Kidney (tissue), 14 donors: ENCODE data around the gene PCDHGA1. TPM values are rescaled to one million over a fixed set of nuclear protein-coding genes. Genes with fewer than 3 reads are reported as not detected.
A peak's percentile ranks its signal among the peaks of the same experiment; 100 is the strongest.

ENCODE experiments used
- DNase-seq, 5 donors: peaks; one replicate each; pipeline ENCODE4 v3.0.0-alpha.2; 2013 to 2020
- FAIRE-seq: peaks from 2 replicates; lab custom pipeline; 2012; peaks lifted over from hg19 to GRCh38; lab: Jason Lieb, UNC
- H3K27ac ChIP-seq, 2 donors: one replicate each; pipeline ENCODE4 v1.7.0; 2013; ENCODE audit warnings: low read depth in 2 of 2, low read length in 2 of 2, inconsistent platforms in 1 of 2
- H3K27me3 ChIP-seq: one replicate; pipeline ENCODE4 v1.7.1; 2013; ENCODE audit warnings: low read length, inconsistent platforms; ENCODE audit not compliant: control insufficient read depth, insufficient read depth
- H3K36me3 ChIP-seq, 3 donors: one replicate each; pipeline versions ENCODE4 v1.7.0 to v1.7.1; 2013; ENCODE audit warnings: low read length in 3 of 3, control low read depth in 1 of 3, inconsistent platforms in 1 of 3; ENCODE audit not compliant: insufficient read depth in 3 of 3, control insufficient read depth in 2 of 3
- H3K4me1 ChIP-seq, 3 donors: one replicate each; pipeline versions ENCODE4 v1.7.0 to v1.7.1; 2013; ENCODE audit warnings: low read length in 3 of 3, inconsistent platforms in 1 of 3, low read depth in 1 of 3; ENCODE audit not compliant: control insufficient read depth in 2 of 3, insufficient read depth in 2 of 3
- H3K4me3 ChIP-seq, 3 donors: one replicate each; pipeline versions ENCODE4 v1.7.0 to v1.8.1; 2013; ENCODE audit warnings: low read length in 3 of 3, control low read depth in 1 of 3, inconsistent platforms in 1 of 3
- H3K9ac ChIP-seq, 3 donors: one replicate each; pipeline versions ENCODE4 v1.7.0 to v1.7.1; 2013; ENCODE audit warnings: low read length in 3 of 3, control low read depth in 1 of 3, inconsistent platforms in 1 of 3
- H3K9me3 ChIP-seq, 3 donors: one replicate each; pipeline versions ENCODE4 v1.7.0 to v1.7.1; 2013; ENCODE audit warnings: low read length in 3 of 3, control low read depth in 1 of 3, inconsistent platforms in 1 of 3; ENCODE audit not compliant: control insufficient read depth in 2 of 3, insufficient read depth in 1 of 3
- CTCF ChIP-seq: IDR thresholded peaks from 3 replicates; pipeline ENCODE4 v1.5.1; 2012; ENCODE audit warnings: mild to moderate bottlenecking, moderate library complexity, borderline replicate concordance; ENCODE audit not compliant: insufficient read depth; ENCODE audit errors: extremely low read depth
- intact Hi-C: fragments of 100-400 bp; cut with DNase I; formaldehyde crosslinking; loops from one replicate; pipeline ENCODE4 v1.11.1; 2022
- polyA plus RNA-seq: library from polyadenylated mRNA; stranded (reverse); fragments of 350-450 nt; fragmentation: Illumina TruSeq; extraction: RNeasy Lipid Tissue Mini Kit (QIAGEN cat#74804); gene quantifications from one replicate; pipeline ENCODE4 v1.2.3, GENCODE V29; 2014; ENCODE audit warnings: low read depth, low replicate concordance; ENCODE audit not compliant: insufficient read depth
- total RNA-seq: library from RNA; stranded (reverse); fragmentation: NEBNext Ultra II Directional; extraction: Animal tissue kit (Norgen Biotek cat#: 25700); gene quantifications from one replicate; pipeline ENCODE4 v1.2.1, GENCODE V29; 2021
- donor health status: control.
- donor health status: control.
- donor health status: control.
- donor health status: control.
- donor health status: control.
- donor health status: DM: yes; HTN: yes; CAD: no.
- donor health status: Normal renal cell carcinoma (clear cell type).

Gene PCDHGA1
- total and polyA plus RNA-seq, 2 donors from 2014 or later: 0.19 to 0.69 TPM

DNA sequence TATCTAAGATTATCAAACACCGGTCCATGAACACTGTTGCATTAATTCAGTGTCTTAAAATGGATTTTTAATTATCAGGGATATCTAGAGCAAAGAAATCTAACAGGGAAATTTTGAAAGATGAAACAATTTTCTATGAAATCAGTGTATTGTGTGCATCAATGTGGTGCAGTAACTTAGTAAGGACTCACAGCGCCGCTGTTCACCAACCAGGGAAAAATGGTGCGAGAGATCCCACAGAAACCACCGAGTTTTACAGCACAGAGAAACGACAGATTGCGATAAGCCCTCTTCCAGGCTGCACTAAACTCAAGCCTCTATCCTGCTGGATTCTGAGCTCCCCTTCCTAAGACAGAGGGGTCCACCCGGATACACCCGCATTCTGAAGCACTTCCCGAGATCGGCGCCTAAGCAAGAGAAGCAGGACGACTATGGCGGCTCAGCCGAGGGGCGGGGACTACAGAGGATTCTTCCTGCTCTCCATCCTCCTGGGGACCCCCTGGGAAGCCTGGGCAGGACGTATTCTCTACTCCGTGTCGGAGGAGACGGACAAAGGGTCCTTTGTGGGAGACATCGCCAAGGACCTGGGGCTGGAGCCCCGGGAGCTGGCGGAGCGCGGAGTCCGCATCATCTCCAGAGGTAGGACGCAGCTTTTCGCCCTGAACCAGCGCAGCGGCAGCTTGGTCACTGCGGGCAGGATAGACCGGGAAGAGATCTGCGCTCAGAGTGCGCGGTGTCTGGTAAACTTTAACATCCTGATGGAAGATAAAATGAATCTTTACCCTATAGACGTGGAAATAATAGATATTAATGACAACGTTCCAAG lies 52.4 kb downstream of the PCDHGA1 start, which contains the start of gene PCDHGA7:
Gene PCDHGA7 (plus strand): TSS at position 274 of the 826 bp plus-strand sequence. CDS start 158 bp downstream, at position 432.
- no peak for DNase-seq
- peak; percentile 18 for TF ChIP-seq CTCF
- Histone ChIP-seq H3K36me3 (no peaks in the 10 kb centered on the region), H3K9me3 (peaks cover 4 to 60% (median 10%) of the 10 kb centered on the region in 3 donors), H3K27me3 (no peaks in the 10 kb centered on the region), H3K9ac (peak within 1 kb of the TSS in 1 of 3 donors; percentile 24), H3K27ac (no peak within 1 kb of the TSS), H3K4me1 (no peaks in the 10 kb centered on the region), H3K4me3 (peak within 1 kb of the TSS; percentile 14 to 43 (median 30))
- intact Hi-C loops: no loop called here
- FAIRE-seq: no peak

- intact Hi-C loops: no loop called here
- Histone ChIP-seq H3K4me3 (peak overlapping the region in 2 of 3 donors; percentile 3 to 43), H3K9me3 (peaks cover 4 to 62% (median 13%) of the 10 kb centered on the region in 3 donors), H3K36me3 (no peaks in the 10 kb centered on the region), H3K27ac (no peak overlapping the region), H3K27me3 (no peaks in the 10 kb centered on the region), H3K9ac (no peak overlapping the region), H3K4me1 (no peaks in the 10 kb centered on the region)
- DNase-seq: no peak
- TF ChIP-seq CTCF: no peak
- FAIRE-seq: no peak
Measured at GRCh38 chr5:141383345-141383744, 53.0 kb downstream of the PCDHGA1 start.

DNA sequence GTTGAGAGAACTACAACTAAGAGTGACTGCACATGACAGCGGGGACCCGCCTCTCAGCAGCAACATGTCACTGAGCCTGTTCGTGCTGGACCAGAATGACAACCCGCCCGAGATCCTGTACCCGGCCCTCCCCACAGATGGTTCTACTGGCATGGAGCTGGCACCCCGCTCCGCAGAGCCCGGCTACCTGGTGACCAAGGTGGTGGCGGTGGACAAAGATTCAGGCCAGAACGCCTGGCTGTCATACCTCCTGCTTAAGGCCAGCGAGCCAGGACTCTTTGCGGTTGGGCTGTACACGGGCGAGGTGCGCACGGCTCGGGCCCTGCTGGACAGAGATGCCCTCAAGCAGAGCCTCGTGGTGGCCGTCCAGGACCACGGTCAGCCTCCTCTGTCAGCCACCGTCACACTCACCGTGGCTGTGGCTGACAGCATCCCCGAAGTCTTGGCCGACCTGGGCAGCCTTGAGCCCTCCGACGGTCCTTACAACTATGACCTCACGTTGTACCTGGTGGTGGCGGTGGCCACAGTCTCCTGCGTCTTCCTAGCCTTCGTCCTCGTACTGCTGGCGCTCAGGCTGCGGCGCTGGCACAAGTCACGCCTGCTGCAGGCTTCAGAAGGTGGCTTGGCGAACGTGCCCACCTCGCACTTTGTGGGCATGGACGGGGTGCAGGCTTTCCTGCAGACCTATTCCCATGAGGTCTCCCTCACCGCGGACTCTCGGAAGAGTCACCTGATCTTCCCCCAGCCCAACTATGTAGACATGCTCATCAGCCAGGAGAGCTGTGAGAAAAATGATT lies 54.4 kb downstream of the PCDHGA1 start:
- peaks cover 6 to 65% (median 17%) of the 10 kb centered on the region in 3 donors for H3K9me3 ChIP-seq
- H3K27me3 ChIP-seq: no peaks in the 10 kb centered on the region
- intact Hi-C loops: no loop called here
- H3K27ac ChIP-seq: no peak overlapping the region
- no peak for TF ChIP-seq CTCF
- H3K4me3 ChIP-seq: no peak overlapping the region
- no peaks in the 10 kb centered on the region for H3K4me1 ChIP-seq
- DNase-seq (peak in 1 of 5 donors; percentile 61), FAIRE-seq (no peak)
- H3K36me3 ChIP-seq: no peaks in the 10 kb centered on the region
- no peak overlapping the region for H3K9ac ChIP-seq
